ENCODE measurements around the gene EFNB2. TPM values are rescaled to one million over a fixed set of nuclear protein-coding genes. Genes with fewer than 3 reads are reported as not detected.

The EFNB2 gene, protein sequence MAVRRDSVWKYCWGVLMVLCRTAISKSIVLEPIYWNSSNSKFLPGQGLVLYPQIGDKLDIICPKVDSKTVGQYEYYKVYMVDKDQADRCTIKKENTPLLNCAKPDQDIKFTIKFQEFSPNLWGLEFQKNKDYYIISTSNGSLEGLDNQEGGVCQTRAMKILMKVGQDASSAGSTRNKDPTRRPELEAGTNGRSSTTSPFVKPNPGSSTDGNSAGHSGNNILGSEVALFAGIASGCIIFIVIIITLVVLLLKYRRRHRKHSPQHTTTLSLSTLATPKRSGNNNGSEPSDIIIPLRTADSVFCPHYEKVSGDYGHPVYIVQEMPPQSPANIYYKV
- total RNA-seq, result 42.1 and 46.3 TPM in 2 replicates

GRCh38 chr13:106535552-106536243, at the start of gene EFNB2:
TSS of gene EFNB2 (minus strand) at chr13:106535662. CDS start at chr13:106534964, 698 bp downstream.
- TF ChIP-seq, protein P1, sequence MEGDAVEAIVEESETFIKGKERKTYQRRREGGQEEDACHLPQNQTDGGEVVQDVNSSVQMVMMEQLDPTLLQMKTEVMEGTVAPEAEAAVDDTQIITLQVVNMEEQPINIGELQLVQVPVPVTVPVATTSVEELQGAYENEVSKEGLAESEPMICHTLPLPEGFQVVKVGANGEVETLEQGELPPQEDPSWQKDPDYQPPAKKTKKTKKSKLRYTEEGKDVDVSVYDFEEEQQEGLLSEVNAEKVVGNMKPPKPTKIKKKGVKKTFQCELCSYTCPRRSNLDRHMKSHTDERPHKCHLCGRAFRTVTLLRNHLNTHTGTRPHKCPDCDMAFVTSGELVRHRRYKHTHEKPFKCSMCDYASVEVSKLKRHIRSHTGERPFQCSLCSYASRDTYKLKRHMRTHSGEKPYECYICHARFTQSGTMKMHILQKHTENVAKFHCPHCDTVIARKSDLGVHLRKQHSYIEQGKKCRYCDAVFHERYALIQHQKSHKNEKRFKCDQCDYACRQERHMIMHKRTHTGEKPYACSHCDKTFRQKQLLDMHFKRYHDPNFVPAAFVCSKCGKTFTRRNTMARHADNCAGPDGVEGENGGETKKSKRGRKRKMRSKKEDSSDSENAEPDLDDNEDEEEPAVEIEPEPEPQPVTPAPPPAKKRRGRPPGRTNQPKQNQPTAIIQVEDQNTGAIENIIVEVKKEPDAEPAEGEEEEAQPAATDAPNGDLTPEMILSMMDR (IDR thresholded peaks at IDR 0.05; ENCODE audit: insufficient read depth, low read length, poor library complexity, severe bottlenecking), result no peak
- Histone ChIP-seq H3K4me3 (ENCODE audit: low read depth, low read length) (peak within 1 kb of the TSS; percentile 81), H3K36me3 (ENCODE audit: control insufficient read depth, insufficient read depth, low read length) (no peaks in the 10 kb centered on the region), H3K27me3 (ENCODE audit: control insufficient read depth, insufficient read depth, low read length) (no peaks in the 10 kb centered on the region)
- peak; percentile 65 for DNase-seq (ENCODE audit: low read depth)

DNA sequence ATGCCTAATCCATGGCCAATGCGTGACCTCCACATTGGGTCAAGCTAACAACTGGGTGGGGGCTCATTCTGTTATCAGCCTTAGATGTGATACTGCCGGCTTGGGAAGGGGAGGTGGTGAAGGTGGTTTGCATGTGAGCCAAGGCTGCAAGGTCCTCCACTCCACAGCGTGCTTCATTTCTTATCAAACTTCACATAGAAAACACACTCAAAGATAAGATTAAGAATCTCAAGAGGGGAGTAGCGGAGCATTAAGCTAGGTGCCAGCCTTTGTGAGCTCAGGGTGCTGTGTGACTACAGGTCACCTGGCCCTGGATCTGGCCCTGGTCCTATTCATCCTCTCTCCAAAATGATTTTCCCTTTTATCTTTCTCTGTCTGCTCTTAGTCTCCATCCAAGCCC, 45.8 kb upstream of the EFNB2 start:
- no peaks in the 10 kb centered on the region for H3K36me3 ChIP-seq (ENCODE audit: control insufficient read depth, insufficient read depth, low read length)
- no peak overlapping the region for H3K4me3 ChIP-seq (ENCODE audit: low read depth, low read length)
- DNase-seq (ENCODE audit: low read depth), result no peak
- TF ChIP-seq, protein P1 (IDR thresholded peaks at IDR 0.05; ENCODE audit: insufficient read depth, low read length, poor library complexity, severe bottlenecking), result no peak
- no peaks in the 10 kb centered on the region for H3K27me3 ChIP-seq (ENCODE audit: control insufficient read depth, insufficient read depth, low read length)

GRCh38 chr13:106575896-106576295, 40.4 kb upstream of the EFNB2 start:
- H3K36me3 ChIP-seq (ENCODE audit: control insufficient read depth, insufficient read depth, low read length), result no peaks in the 10 kb centered on the region
- no peak for DNase-seq (ENCODE audit: low read depth)
- TF ChIP-seq, protein P1 (IDR thresholded peaks at IDR 0.05; ENCODE audit: insufficient read depth, low read length, poor library complexity, severe bottlenecking), result no peak
- no peak overlapping the region for H3K4me3 ChIP-seq (ENCODE audit: low read depth, low read length)
- no peaks in the 10 kb centered on the region for H3K27me3 ChIP-seq (ENCODE audit: control insufficient read depth, insufficient read depth, low read length)

DNA sequence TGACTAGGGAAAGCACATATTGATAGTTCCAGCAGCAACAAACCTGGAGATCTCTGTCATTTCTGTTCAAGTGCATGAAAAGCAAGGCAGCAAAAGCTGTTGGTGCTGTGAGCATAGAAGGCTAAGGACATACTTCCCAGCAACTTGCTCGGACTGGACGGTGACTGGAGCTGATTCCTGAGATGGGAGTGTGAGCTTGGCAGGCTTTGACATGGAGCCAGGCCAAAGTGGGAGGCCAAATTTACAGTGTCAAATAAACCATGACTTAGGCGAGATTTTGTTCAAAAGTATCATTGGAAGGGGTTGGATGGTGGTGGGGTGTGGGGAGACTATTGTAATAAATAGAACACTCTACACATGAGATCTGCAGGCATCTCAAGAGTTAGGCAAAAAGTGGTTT, 38.4 kb upstream of the EFNB2 start:
- TF ChIP-seq, protein P1 (IDR thresholded peaks at IDR 0.05; ENCODE audit: insufficient read depth, low read length, poor library complexity, severe bottlenecking), result no peak
- no peaks in the 10 kb centered on the region for H3K36me3 ChIP-seq (ENCODE audit: control insufficient read depth, insufficient read depth, low read length)
- no peaks in the 10 kb centered on the region for H3K27me3 ChIP-seq (ENCODE audit: control insufficient read depth, insufficient read depth, low read length)
- DNase-seq (ENCODE audit: low read depth), result no peak
- H3K4me3 ChIP-seq (ENCODE audit: low read depth, low read length), result no peak overlapping the region

DNA sequence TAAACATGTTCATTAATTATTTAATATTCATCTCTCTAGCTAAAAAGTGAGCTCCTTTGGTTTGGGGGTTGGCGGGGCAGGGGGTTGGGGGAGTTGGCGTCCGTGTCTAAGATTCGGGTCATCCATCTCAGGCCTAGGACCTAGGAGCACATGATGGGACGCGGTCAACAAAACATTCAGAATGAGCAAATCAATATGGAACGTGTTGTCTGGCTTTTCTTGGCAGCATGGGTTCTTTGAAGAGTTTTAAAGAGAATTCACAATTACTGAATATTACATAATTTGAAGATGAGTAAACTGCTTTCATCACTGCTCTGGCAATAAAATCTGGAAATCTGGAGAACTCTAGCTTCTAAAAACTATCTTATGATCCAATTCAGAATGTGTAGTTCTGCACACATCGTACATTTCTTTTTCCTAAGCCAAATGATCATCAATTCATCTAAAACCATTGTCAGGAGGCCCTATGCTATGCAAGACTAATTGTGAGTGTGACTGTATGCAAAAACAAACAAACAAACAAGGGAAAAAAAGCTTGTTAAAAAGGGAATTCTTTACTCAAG, 37.9 kb upstream of the EFNB2 start:
- Histone ChIP-seq H3K27me3 (ENCODE audit: control insufficient read depth, insufficient read depth, low read length) (no peaks in the 10 kb centered on the region), H3K36me3 (ENCODE audit: control insufficient read depth, insufficient read depth, low read length) (no peaks in the 10 kb centered on the region), H3K4me3 (ENCODE audit: low read depth, low read length) (no peak overlapping the region)
- TF ChIP-seq, protein P1 (IDR thresholded peaks at IDR 0.05; ENCODE audit: insufficient read depth, low read length, poor library complexity, severe bottlenecking), result no peak
- DNase-seq (ENCODE audit: low read depth), result no peak
